HG03442 (cell line): ENCODE measurements around the gene NEURL1.
"Not testable (repeated sequence)": the region's sequence is repeated elsewhere in the genome, so short reads cannot be mapped to it uniquely, and the experiment has no call there.

Experiments used
- ATAC-seq: cut with Tn5 transposase; IDR thresholded peaks from one replicate; pipeline ENCODE4 v1.9.1; 2021; ENCODE audit warnings: mild to moderate bottlenecking, moderate library complexity; ENCODE audit not compliant: unreplicated experiment

NEURL1 gene

GRCh38 chr10:103603382-103603781 is 109.9 kb downstream of the NEURL1 start:
- ATAC-seq = no peak

- ATAC-seq = no peak
Measured at GRCh38 chr10:103605359-103606096, 112.0 kb downstream of the NEURL1 start.

GRCh38 chr10:103606097-103606438 is 112.6 kb downstream of the NEURL1 start:
- not testable (repeated sequence) for ATAC-seq

GRCh38 chr10:103607051-103607450 is 113.5 kb downstream of the NEURL1 start:
- not testable (repeated sequence) for ATAC-seq

DNA sequence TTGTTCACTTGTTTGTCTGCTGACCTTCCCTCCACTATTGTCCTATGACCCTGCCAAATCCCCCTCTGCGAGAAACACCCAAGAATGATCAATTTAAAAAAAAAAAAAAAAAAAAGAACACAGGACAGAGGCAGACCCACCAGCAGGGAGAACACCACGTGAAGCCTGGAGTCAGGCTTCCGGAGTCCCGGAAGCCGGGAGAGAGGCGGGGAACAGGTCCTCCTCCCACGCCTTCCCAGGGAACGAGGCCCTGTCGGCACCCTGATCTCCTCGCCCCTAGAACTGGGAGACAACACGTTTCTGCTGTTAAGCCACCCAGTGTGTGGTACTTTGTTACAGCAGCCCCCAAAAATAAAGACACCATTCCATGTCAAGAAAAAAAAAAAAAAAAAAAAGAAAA is 114.6 kb downstream of the NEURL1 start:
- not testable (repeated sequence) for ATAC-seq

DNA sequence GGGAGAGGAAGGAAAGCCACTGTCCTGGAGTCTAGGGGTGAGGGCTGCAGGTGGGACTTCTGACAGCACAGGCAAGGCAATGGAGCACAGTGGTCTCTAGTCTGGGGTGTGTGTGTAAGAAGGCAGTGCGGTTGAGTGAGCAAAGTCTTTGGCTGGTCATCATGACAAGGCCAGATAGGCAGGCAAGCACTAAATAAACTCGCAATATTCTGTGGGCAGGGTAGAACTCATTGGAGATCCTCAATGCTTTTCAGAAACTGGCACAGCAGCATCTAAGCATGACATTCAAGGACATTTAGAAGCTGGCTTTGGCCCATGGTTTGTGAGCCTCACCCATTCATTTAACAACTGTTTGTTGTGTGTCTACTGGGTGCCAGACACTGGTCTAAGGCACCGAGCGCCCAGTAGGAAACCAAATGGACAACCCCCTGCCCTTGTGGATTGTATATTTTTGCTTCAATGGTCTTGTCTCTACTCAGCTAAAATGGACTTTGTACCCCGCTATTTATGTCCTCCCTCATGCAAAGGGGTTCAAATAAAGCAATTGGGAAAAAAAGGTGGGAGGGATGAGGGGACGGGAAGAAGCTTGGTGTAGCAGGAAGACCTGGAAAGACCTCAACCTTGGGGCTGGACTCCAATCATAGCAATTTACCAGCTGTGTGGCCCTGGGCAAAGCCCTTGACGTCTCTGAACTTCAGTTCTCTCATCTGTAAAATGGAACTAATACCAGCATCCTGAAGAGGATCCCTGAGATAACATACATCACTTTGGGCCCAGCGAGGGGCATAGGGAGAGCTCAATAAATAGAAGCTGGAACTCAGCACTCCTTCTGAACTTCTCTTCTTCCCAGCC is 116.0 kb downstream of the NEURL1 start:
- ATAC-seq = no peak

DNA sequence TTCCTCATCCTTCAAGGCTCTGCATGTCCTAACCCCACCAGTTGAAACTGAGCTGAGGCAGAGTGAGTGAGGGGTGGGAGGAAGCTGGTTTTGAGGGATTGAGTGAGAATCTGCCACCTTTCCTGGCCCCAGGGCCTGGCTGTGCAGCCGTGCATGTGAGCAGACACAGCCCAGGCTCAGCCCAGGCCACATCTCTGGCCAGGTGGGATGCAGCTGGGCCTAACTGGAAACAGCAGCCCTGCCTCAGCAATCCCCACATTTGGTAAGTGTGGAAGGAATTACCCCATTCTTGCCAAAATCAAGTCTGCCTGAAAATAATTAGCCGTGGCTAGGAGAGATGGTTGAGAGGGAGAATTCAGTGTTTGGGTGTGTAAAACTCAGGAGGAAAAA is 116.6 kb downstream of the NEURL1 start:
- no peak for ATAC-seq

- ATAC-seq = no peak
Measured at GRCh38 chr10:103610921-103611511, 117.5 kb downstream of the NEURL1 start.

DNA sequence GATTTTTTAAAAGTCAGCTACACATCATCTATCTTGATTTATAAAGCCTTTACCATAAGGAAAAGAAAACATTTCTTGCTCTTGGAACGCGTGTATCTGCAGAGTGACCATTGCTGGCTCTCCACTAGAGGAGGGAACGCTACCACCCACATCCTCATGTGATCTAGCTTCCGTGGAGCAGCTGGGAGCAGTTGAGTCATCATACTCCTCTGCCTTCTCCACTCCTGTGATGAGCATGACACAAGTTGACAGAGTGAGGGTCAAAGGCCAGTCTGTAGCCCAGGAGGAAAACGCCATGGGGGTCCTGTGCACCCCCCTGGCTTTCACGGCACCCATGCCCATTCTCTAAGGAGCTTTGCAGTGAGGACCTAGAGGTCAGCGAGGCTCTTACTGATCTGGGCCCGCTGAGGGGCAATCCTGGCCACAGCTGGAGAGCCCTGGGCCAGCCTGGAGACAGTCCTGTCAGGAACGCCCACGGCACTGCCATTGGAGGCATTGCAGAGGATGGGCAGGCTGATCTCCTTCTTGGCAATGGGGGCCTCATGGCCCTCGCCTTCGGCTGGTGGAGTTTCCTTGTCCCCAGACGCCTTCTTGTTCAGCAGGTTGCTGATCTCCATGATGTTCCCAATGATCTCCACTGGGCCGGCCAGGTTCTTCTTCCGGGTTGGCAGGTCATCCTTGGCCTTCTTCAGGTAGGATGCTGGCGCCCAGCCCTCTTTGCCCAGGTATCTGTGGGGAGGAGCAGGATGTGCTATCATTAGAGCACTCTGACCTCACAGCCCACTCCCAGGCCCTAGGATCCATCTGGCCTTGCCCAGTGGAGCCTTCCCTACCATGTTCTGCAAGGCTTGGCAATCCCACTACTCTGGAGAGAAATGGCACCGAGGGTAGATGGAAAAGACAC is 119.2 kb downstream of the NEURL1 start:
- no peak for ATAC-seq

- ATAC-seq = no peak
Measured at GRCh38 chr10:103613616-103614015, 120.1 kb downstream of the NEURL1 start.

DNA sequence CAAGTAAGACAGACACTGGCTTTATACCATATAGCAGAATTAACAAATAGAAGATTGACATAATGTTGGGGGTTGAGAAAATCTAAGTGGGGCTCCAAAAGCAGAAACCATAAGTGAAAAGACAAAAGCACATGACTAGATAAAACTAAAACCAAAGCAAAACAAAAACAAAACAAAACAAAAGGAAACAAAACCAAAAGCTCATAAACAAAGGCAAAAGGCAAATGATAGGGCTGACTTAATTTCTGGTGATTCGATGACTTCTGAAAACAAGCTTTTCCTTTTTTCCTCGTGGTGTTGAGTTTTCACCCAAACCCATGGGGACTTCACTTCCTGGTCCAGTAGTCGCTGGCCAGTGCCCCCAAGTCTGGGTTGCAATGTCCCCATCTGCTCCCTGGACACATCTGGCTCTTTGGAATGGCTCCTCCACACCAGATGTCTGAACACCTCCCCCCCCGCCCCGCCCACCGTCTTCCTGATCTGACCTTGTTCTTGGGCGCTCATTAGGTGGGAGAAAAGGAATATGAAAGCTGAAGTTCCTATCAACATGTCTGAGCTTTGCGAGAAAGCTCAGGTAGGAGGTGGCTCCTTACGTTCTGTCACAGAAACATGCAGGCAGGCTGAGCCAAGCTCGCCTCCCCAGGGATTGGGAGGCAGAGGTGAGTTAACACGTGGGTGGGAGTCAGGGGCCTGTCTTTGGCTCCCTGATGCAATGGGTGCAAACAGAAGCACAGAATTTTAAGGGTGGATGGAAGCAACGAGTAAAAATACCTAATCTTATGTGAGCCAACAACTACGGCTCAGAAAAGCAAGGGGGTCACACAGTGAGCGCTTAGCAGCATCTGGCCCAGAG is 121.0 kb downstream of the NEURL1 start:
- no peak for ATAC-seq

DNA sequence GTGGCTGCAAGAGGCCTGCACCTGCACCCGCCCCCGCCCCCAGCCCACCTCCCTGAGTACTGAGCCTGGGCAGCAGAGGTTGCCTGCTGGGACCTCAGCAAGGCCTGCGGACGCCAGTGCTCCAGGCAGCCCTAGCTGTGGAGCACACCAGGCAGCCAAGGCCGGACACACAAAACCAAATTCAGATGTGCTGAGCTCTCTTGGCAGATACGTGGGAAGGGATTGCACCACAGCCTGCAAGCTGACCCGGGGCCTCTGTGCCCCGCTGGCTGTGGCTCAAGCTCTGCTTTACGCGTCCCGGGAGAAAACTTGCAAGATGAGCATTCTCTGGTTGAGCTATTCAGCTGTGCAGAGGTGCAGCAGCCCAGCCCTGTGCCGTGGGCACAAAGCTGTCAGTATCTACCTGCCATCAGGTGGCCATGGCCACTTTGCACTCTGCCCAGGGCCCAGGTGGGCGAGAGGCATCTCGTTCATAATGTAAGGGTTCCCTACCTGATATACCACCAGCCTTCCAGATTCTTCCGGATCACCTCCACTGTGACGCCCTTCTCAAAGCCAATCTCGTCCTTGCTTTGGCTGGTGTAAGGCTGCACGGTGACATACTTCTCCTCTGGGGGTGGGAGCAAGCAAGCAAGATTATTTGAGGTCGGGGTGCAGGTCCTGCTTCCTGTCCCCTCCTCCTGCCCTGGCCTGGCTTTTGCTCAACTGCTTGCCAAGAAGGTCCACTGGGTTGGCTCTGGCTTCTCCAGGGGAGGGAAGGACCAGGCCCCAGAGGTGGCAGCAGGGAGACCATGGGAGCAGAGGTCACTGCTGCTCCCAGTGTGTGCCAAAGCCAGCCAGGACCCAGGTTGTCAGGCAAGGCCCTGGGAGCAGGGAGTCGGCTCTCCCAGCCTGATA is 123.4 kb downstream of the NEURL1 start:
- ATAC-seq = no peak

DNA sequence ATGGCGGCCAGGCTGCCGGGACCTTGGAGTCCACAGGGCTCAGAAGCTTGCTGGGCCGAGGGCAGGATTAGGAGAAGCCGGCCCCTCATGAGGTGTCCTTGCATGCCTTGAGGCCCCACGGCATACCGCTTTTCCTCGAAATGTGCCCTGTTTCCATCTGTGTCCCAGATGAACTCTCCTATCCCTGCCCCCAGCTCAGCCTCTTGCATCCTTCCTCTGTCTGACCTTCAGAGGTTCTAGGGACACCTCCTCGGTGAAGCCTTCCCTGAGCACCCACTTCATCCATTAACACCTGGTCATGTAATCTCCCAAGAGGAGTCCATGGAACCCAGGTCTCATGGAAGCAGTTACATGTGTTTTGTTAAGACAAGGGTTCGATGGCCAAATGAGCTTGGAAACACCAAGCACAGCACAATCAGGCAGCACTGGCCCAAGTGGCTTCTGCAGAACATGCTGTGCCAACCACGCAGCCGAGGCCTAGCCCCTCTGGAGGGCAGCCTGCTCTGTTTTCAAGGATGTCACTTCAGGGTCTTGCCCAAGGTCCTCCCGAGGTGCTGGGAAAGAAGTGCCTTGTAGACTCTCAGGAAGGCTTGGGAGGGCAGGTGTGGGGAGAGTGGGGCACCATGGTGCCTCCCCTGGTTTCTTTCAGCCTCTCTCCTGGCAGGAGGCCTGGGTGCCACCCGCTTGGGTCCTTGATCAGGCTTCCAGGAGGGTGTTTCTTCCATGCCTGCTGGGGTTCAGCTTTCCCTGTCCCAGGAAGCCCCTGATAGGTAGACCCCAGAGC is 124.3 kb downstream of the NEURL1 start:
- ATAC-seq = no peak

- ATAC-seq = no peak
Measured at GRCh38 chr10:103618575-103619423, 125.3 kb downstream of the NEURL1 start.

DNA sequence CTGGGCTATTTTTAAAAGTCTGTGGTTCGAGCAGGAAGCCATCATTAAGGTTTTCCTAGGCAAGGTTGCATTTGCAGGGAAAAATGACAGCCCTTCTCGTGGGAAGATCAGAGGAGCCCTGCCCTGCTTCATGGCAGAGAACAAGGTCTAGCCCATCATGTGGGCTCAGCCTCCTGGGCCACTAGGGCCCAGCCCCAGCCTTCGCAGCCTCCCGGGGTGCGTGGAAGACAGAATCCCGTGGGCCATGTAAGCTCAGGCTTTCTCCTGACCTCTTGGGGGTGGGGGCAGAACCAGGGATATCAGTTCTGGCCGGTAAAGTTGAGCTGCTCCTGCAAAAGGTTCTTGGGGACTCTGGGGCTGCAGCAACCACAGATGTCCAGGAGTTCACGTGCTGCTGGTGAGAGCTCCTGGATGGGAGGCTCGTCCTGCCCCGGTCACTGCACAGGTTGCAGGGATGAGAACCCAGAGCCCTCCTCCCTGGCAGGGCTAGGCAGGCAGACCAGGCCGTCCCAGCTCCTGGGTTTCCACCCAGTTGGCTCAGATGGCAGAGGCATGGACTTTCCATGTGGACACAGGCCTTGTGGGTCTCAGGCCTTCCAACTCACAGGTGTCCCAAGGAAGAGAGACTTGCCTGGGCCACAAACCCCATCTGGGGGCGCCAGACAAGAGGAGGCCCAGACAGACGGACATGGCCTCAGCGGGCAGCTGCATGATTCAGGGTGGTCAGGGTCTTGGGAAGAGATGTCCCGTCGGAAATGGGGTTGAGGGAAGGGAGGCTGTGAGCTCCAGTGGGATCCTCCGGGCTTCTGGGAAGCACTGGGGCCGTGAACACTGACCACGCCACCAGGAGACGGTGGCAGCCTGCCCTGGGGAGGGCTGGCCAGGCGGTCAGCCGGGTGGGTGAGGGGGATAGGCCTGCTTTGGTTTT is 126.2 kb downstream of the NEURL1 start:
- no peak for ATAC-seq

DNA sequence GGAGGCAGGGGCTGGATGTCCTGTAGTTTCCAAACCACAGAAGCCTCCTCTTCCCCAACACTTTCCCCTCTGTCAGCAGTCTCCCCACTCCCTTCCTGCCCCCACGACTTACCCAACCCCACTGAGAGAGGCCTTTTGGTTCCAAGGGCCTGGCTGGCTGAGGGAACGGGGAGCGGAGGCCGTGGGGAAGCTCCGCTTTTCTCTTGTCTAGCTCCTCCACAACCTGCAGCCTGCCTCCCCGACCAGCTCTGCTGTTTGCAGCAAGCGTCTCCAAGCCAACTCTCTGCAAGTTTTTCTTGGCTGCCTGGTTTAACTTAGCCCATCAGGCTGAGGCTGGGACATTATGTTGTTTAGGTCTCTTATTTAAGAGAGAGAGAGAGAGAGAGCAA is 126.8 kb downstream of the NEURL1 start:
- ATAC-seq = no peak
